HEK293 (cell line): ENCODE data around the gene CDC42SE1.

ENCODE experiments used
- CTCF ChIA-PET: fragments of 350-600 bp; formaldehyde crosslinking; extraction: SDS; loops from one replicate; lab custom pipeline; 2021; ENCODE audit warnings: antibody characterized with exemption; lab: Yijun Ruan, JAX
- POLR2A ChIA-PET: fragments of 300-600 bp; formaldehyde crosslinking; extraction: SDS; loops from one replicate; lab custom pipeline; 2020; ENCODE audit warnings: antibody characterized with exemption, inconsistent platforms; lab: Yijun Ruan, JAX
- H3K27ac ChIP-seq: fragments of 200-500 bp; sonication (Bioruptor generic); 2 replicates; pipeline ENCODE4 v1.5.1; 2014; ENCODE audit warnings: low read depth, low read length, control low read depth, inconsistent platforms; ENCODE audit errors: extremely low read depth
- H3K36me3 ChIP-seq, 2 experiments: fragments of 200-500 bp in 1 of 2; sonication (Bioruptor generic) in 1 of 2; 1 replicate in 1 of 2; 2 replicates in 1 of 2; pipeline ENCODE4 v1.5.1; 2014 to 2017; ENCODE audit warnings: inconsistent platforms in 2 of 2, low read length in 2 of 2; ENCODE audit not compliant: control insufficient read depth in 2 of 2, insufficient read depth in 1 of 2
- H3K4me1 ChIP-seq: fragments of 200-500 bp; sonication (Bioruptor generic); 2 replicates; pipeline ENCODE4 v1.5.1; 2014; ENCODE audit warnings: mild to moderate bottlenecking, low read length, inconsistent platforms; ENCODE audit not compliant: control insufficient read depth, insufficient read depth
- H3K4me3 ChIP-seq: 2 replicates; pipeline ENCODE4 v1.5.1; 2011; ENCODE audit warnings: low read depth, mild to moderate bottlenecking, control low read depth, low read length, moderate library complexity
- H3K9me3 ChIP-seq: fragments of 200-500 bp; sonication (Bioruptor generic); 2 replicates; pipeline ENCODE4 v1.5.1; 2014; ENCODE audit warnings: low read depth, low read length, inconsistent platforms; ENCODE audit not compliant: control insufficient read depth, insufficient read depth
- ATF2 ChIP-seq: fragments of 450-650 bp; formaldehyde crosslinking; IDR thresholded peaks from 2 replicates; pipeline ENCODE4 v1.5.1; 2016; ENCODE audit warnings: missing biosample characterization, missing genetic modification characterization, low read depth
- HIC1 ChIP-seq: fragments of 450-650 bp; formaldehyde crosslinking; IDR thresholded peaks from 2 replicates; pipeline ENCODE4 v1.5.1; 2016; ENCODE audit warnings: missing biosample characterization, missing genetic modification characterization
- KLF16 ChIP-seq: fragments of 450-650 bp; formaldehyde crosslinking; IDR thresholded peaks from 2 replicates; pipeline ENCODE4 v1.5.1; 2017; ENCODE audit warnings: missing biosample characterization, missing genetic modification characterization
- REPIN1 ChIP-seq: fragments of 450-650 bp; formaldehyde crosslinking; IDR thresholded peaks from 2 replicates; pipeline ENCODE4 v1.5.1; 2017; ENCODE audit warnings: missing biosample characterization, missing genetic modification characterization, low read depth
- SALL2 ChIP-seq: fragments of 450-650 bp; formaldehyde crosslinking; IDR thresholded peaks from 2 replicates; pipeline ENCODE4 v1.5.0; 2017; ENCODE audit warnings: missing biosample characterization, mild to moderate bottlenecking, missing genetic modification characterization, borderline replicate concordance
- SP3 ChIP-seq: fragments of 450-650 bp; formaldehyde crosslinking; IDR thresholded peaks from 2 replicates; pipeline ENCODE4 v1.5.1; 2016; ENCODE audit warnings: missing biosample characterization, missing genetic modification characterization
- ZBTB8A ChIP-seq: fragments of 450-650 bp; formaldehyde crosslinking; IDR thresholded peaks from 2 replicates; pipeline ENCODE4 v1.5.1; 2016; ENCODE audit warnings: missing biosample characterization, missing genetic modification characterization
- ZNF155 ChIP-seq: fragments of 450-650 bp; formaldehyde crosslinking; IDR thresholded peaks from 2 replicates; pipeline ENCODE4 v1.5.1; 2016; ENCODE audit warnings: missing biosample characterization, missing genetic modification characterization
- ZNF169 ChIP-seq: fragments of 450-650 bp; formaldehyde crosslinking; IDR thresholded peaks from 2 replicates; pipeline ENCODE4 v1.5.1; 2016; ENCODE audit warnings: missing biosample characterization, missing genetic modification characterization
- ZNF221 ChIP-seq: fragments of 450-650 bp; formaldehyde crosslinking; IDR thresholded peaks from 2 replicates; pipeline ENCODE4 v1.5.1; 2017; ENCODE audit warnings: missing biosample characterization, missing genetic modification characterization, borderline replicate concordance
- ZNF341 ChIP-seq: fragments of 450-650 bp; formaldehyde crosslinking; IDR thresholded peaks from 2 replicates; pipeline ENCODE4; 2016; ENCODE audit warnings: low read depth, missing biosample characterization, missing genetic modification characterization
- ZNF362 ChIP-seq: fragments of 450-650 bp; formaldehyde crosslinking; IDR thresholded peaks from 2 replicates; pipeline ENCODE4 v1.5.1; 2016; ENCODE audit warnings: missing biosample characterization, missing genetic modification characterization
- ZNF394 ChIP-seq: fragments of 450-650 bp; formaldehyde crosslinking; IDR thresholded peaks from 2 replicates; pipeline ENCODE4 v1.5.1; 2016; ENCODE audit warnings: missing biosample characterization, missing genetic modification characterization, mild to moderate bottlenecking, moderate library complexity, borderline replicate concordance
- ZNF549 ChIP-seq: fragments of 450-650 bp; IDR thresholded peaks from 2 replicates; pipeline ENCODE4 v1.5.1; 2018; ENCODE audit warnings: missing biosample characterization, missing genetic modification characterization, mild to moderate bottlenecking, inconsistent platforms, moderate library complexity
- ZNF600 ChIP-seq: fragments of 450-650 bp; formaldehyde crosslinking; IDR thresholded peaks from 2 replicates; pipeline ENCODE4 v1.5.1; 2016; ENCODE audit warnings: missing biosample characterization, missing genetic modification characterization
- ZNF837 ChIP-seq: fragments of 450-650 bp; formaldehyde crosslinking; IDR thresholded peaks from 2 replicates; pipeline ENCODE4 v1.5.1; 2016; ENCODE audit warnings: missing biosample characterization, missing genetic modification characterization
- ZNF843 ChIP-seq: fragments of 450-650 bp; formaldehyde crosslinking; IDR thresholded peaks from 2 replicates; pipeline ENCODE4 v1.5.1; 2016; ENCODE audit warnings: missing biosample characterization, missing genetic modification characterization

CDC42SE1 gene

GRCh38 chr1:151051356-151052009 is 7.9 kb downstream of the CDC42SE1 start:
- ChIA-PET CTCF (interaction anchor here (3.0 kb wide), 1 partner anchor 8 kb away, joined by 11 read pairs; the partner anchor contains the start of genes CDC42SE1 and MLLT11), POLR2A (interaction anchor here (2.1 kb wide), 1 partner anchor 11 kb away, joined by 8 read pairs; no protein-coding TSS in a partner anchor)
- H3K27ac ChIP-seq, result no peak overlapping the region
- H3K36me3 ChIP-seq, result peaks cover 0 to 60% of the 10 kb centered on the region in 2 experiments; a peak in 2 of 3 replicates
- H3K9me3 ChIP-seq, result no peaks in the 10 kb centered on the region
- no peak overlapping the region for H3K4me3 ChIP-seq
- H3K4me1 ChIP-seq, result no peaks in the 10 kb centered on the region
- TF ChIP-seq ZNF362 (peak; percentile 55; the same call in 1 of the 2 replicates), ZNF600 (tag by site-specific recombination) (peak; percentile 52; the same call in 1 of the 2 replicates), KLF16 (tag by site-specific recombination) (no peak)

DNA sequence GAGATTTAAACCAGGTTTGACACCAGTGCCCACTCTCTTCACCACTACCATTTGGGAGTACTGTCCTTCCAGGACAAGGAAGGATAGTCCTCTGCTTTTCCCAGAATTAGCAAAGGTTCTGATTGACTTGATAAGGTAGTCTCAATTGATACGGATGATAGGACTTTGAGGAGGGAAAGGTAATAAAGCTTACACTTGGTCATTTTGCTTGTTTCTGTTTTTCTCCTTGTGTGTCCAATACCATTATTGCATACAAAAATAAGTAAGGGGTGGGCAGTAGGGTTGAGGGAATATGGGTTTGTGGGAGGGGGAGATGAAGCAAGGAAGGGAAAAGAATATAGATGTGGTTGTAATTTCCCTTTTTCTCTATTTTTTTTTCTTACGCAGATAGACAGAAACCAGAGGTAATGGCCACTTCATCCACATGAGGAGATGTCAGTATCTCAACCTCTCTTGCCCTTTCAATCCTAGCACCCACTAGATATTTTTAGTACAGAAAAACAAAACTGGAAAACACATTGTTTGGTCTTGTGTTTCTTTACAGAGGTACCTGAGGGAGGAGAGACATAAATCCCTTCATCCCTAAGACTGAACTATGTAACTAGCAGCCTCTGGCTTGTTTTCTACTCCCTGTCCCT is 9.3 kb downstream of the CDC42SE1 start:
- H3K9me3 ChIP-seq, result no peaks in the 10 kb centered on the region
- no peak overlapping the region for H3K4me3 ChIP-seq
- CTCF ChIA-PET, result interaction anchor here (1.1 to 3.0 kb wide), 2 partner anchors 8 to 10 kb away, joined by 5 to 11 read pairs; partner anchors contain the start of genes CDC42SE1 and MLLT11
- TF ChIP-seq ZNF221 (tag by site-specific recombination) (no peak), SP3 (no peak), ATF2 (tag by site-specific recombination) (no peak), ZNF843 (tag by site-specific recombination) (no peak), ZNF341 (no peak), ZBTB8A (no peak), HIC1 (tag by site-specific recombination) (no peak), ZNF169 (no peak), ZNF549 (tag by site-specific recombination) (no peak), ZNF155 (tag by site-specific recombination) (no peak), ZNF394 (tag by site-specific recombination) (no peak), ZNF837 (tag by site-specific recombination) (no peak), SALL2 (no peak), REPIN1 (tag by site-specific recombination) (no peak)
- H3K4me1 ChIP-seq, result no peaks in the 10 kb centered on the region
- no peak overlapping the region for H3K27ac ChIP-seq
- peaks cover 0 to 47% of the 10 kb centered on the region in 2 experiments; a peak in 2 of 3 replicates for H3K36me3 ChIP-seq
- POLR2A ChIA-PET, result interaction anchor here (0.6 to 1.2 kb wide), 5 partner anchors 9 to 53 kb away, joined by 3 to 5 read pairs (median 3); partner anchors contain the start of genes CDC42SE1 and MLLT11
